ENCODE measurements around the gene DNAAF2.
"Not testable (repeated sequence)": the region's sequence is repeated elsewhere in the genome, so short reads cannot be mapped to it uniquely, and the experiment has no call there.

The DNAAF2 gene

GRCh38 chr14:49622022-49622607, 12.9 kb downstream of the DNAAF2 start:
- DNase-seq (ENCODE audit: low read depth, low spot score), result no peak

GRCh38 chr14:49621114-49621881, 13.7 kb downstream of the DNAAF2 start:
- no peak for DNase-seq (ENCODE audit: low read depth, low spot score)

- DNase-seq (ENCODE audit: low read depth, low spot score), result peak; percentile 91
These were observed 14.6 kb downstream of the DNAAF2 start, which contains the start of the genes MGAT2 and RPL36AL for GRCh38 chr14:49620182-49621113. TSS of gene MGAT2 (plus strand) at chr14:49620799. CDS start at chr14:49621269, 470 bp downstream. TSS of gene RPL36AL (minus strand) at chr14:49620626. CDS start at chr14:49619104, 1,522 bp downstream.

GRCh38 chr14:49619730-49620129, 15.3 kb downstream of the DNAAF2 start:
- DNase-seq (ENCODE audit: low read depth, low spot score), result no peak

- not testable (repeated sequence) for DNase-seq (ENCODE audit: low read depth, low spot score)
These were observed 15.8 kb downstream of the DNAAF2 start for GRCh38 chr14:49619273-49619672.

- no peak for DNase-seq (ENCODE audit: low read depth, low spot score)
These were observed 17.1 kb downstream of the DNAAF2 start for GRCh38 chr14:49617852-49618519.

- DNase-seq (ENCODE audit: low read depth, low spot score), result no peak
These were observed 19.3 kb downstream of the DNAAF2 start for GRCh38 chr14:49615776-49616175.

- DNase-seq (ENCODE audit: low read depth, low spot score), result no peak
These were observed 20.8 kb downstream of the DNAAF2 start for GRCh38 chr14:49614196-49614595.

- DNase-seq (ENCODE audit: low read depth, low spot score), result no peak
These were observed 22.4 kb downstream of the DNAAF2 start for GRCh38 chr14:49612671-49613070.

- no peak for DNase-seq (ENCODE audit: low read depth, low spot score)
These were observed 22.8 kb downstream of the DNAAF2 start for GRCh38 chr14:49612251-49612650.

- no peak for DNase-seq (ENCODE audit: low read depth, low spot score)
These were observed 27.5 kb downstream of the DNAAF2 start for GRCh38 chr14:49607583-49607982.

- peak; percentile 67 for DNase-seq (ENCODE audit: low read depth, low spot score)
These were observed 36.4 kb downstream of the DNAAF2 start, which contains the start of gene LRR1 for GRCh38 chr14:49598485-49599300. TSS of gene LRR1 (plus strand) at chr14:49598940. CDS start at chr14:49599021, 81 bp downstream.

- DNase-seq (ENCODE audit: low read depth, low spot score), result no peak
These were observed 36.9 kb downstream of the DNAAF2 start for GRCh38 chr14:49598189-49598484.

GRCh38 chr14:49594347-49595091, 40.5 kb downstream of the DNAAF2 start:
- no peak for DNase-seq (ENCODE audit: low read depth, low spot score)

- no peak for DNase-seq (ENCODE audit: low read depth, low spot score)
These were observed 42.0 kb downstream of the DNAAF2 start for GRCh38 chr14:49593016-49593415.

GRCh38 chr14:49589387-49589786, 45.7 kb downstream of the DNAAF2 start:
- no peak for DNase-seq (ENCODE audit: low read depth, low spot score)

GRCh38 chr14:49586673-49587460, 48.2 kb downstream of the DNAAF2 start:
- peak; percentile 55 for DNase-seq (ENCODE audit: low read depth, low spot score)

- peak; percentile 99 for DNase-seq (ENCODE audit: low read depth, low spot score)
These were observed 49.0 kb downstream of the DNAAF2 start, which contains the start of gene RPS29 for GRCh38 chr14:49585803-49586672. TSS of gene RPS29 (minus strand) at chr14:49586380. CDS start at chr14:49586346, 34 bp downstream.

Measured in brain pericyte (primary cell).